ENCODE data around the gene DZIP3.
"Not testable (repeated sequence)": the region's sequence is repeated elsewhere in the genome, so short reads cannot be mapped to it uniquely, and the experiment has no call there.

DZIP3 gene

DNA sequence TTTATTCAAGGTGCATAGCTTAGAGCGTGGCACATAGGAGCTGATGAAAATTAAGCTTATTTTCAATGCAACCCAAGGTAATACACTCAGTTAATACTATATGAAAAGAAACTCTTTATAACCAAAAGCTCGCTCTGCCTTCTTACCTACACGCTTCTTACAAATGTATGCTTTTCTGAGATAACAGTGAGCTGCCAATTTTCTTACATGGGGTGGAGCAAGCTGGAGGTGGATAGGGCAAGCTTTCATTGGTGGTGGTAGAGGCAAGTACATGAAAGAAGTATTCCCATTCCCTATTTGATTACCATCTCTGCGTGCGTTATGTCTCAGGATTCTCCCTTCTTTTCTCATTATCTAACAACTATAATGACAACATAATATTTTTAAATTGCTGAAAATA, 8.9 kb downstream of the DZIP3 start:
- DNase-seq (ENCODE audit: low read depth, low spot score): no peak

DNA sequence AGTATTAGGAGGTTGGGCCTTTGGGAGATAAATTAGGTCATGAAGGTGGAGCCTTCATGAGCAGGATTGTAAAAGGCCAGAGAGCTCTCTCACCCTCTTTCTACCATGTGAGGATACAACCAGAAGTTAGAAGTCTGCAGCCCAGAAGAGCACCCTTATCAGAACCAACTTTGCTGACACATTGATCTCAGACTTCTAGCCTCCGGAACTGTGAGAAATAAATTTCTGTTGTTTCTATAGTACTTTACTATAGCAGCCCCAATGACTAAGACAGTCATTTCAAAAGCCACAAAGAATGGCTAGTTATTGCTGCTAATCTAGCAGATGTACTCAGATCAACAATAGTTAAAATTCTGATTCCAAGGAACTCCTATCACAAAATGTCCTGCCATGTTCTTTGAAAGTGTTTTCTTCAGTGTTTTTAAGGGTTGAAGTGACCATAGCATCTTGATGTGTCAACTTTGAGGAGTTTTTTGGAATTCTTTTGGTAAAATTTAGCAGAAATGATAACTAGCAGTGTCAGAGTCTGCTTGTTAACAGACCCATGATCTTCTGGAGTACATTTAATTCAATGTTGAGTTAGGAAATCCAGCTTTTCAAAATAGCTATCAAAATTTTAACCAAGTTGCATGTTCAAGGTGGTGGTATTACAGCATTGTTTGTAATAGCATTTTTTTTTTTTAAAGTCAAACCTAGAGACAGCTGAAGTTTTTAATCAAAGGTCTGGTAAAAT, 10.3 kb downstream of the DZIP3 start:
- DNase-seq (ENCODE audit: low read depth, low spot score): no peak

DNA sequence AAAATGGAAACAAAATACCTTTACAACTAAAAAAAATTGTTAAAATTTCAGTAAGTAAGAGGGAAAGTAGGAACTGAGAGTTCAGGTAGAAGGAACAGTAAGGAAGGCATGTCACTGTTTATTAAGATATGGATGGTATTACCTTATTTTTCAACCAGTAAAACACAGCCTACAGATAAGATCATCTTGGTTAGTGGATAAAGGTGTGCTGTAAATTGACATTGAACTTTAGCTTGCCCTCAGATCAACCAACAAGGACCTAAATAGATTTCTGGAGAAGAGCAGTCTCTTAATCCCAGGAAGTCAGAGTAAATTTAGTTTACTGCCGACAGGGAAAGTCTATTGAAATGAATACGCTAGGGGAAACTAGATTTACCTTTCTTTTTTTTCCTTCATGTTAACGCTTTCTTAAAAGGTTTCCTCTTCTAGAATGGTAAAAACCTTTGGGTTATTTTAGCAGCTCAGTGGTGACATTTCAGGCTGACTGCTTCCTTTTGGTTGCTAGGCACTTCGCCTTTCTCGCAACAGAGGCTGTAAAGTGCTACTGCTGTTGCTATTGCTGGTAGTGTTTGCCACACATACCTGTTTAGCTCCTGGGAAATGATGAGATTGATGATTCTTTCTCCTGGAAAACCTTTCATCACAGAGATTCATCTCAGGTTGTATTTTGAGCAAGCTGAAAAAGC, 12.9 kb downstream of the DZIP3 start:
- DNase-seq (ENCODE audit: low read depth, low spot score): peak; percentile 8

DNA sequence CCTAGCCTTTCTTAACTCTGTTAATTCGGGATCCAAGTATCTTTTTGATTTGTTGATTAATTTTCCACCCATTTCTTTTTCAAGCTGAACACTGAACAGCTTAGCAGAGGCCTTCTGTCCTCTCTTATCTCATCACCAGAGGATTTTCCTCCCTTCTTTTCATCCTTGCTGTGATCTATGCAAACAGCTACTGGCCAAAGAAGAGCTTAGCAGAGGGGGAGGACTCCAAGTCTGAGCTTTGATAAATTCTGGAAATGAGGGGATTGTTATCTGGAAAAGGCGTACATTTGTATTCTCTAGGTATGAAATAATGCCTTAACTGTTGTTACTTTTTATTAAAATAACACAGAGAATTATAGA, 13.4 kb downstream of the DZIP3 start:
- DNase-seq (ENCODE audit: low read depth, low spot score): no peak

DNA sequence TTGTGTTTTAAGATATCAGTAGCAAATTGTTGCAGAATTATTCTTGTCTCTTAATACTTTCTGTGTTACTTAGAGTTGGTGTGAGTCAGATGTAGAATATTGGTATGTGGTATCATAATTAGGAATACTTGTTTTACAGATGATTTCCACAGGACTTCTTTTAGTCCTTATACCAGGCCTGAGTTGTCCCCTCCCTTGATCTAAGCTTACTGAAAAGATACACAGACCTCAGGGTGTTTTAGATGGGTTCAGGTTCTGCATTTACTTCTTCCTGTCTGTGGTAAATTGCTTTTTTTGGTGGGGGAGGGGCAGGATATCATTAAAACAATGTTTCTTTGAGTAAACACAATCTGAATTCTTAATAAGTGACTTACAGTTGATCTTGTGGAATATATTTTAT, 14.2 kb downstream of the DZIP3 start:
- no peak for DNase-seq (ENCODE audit: low read depth, low spot score)

DNA sequence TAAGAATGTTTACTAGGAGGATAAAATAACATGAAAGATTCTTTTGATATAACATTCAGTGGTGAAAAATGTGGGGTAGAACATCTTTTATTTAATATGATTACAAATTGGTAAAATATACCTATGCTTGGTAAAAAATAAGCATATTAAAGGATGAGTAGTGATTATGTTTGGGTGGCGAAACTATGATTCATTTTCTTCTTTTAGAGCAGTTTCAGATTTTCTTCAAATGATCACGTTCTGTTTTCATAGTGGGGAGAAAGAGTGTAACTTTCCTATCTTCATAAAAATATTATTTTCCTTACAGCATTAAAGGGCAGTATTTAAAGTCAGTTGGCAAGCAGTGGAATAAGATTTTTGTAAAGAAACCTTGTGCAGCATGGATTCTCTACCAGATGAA, 15.5 kb downstream of the DZIP3 start:
- no peak for DNase-seq (ENCODE audit: low read depth, low spot score)

DNA sequence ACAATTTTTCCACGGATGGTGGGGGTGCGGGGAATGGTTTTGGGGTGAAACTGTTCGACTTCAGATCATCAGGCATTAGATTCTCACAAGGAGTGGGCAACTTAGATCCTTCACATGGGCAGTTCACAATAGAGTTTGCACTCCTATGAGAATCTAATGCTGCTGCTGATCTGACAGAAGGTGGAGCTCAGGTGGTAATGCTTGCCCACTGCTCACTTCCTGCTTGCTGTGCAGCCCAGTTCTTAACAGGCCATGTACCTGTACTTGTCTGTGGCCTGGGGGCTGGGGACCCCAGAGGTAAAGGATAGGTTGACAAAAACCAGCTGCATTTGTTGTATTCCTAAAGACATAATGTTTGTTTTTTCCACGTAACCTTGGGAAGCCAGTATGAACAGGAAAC, 16.0 kb downstream of the DZIP3 start:
- DNase-seq (ENCODE audit: low read depth, low spot score): no peak

DNA sequence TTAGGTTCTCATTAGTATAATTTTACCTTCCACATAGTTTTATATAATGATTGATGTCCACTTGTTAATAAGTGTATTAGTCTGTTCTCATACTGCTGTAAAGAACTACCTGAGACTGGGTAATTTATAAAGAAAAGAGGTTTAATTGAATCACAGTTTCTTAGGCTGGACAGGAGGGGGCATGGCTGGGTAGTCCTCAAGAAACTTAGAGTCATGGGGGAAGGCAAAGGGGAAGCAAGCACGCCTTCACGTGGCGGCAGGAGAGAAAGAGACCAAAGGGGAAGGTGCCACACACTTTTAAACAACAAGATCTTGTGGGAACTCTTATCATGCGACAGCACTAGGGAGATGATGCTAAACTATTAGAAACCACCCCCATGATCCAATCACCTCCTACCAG, 19.2 kb downstream of the DZIP3 start:
- peak; percentile 19 for DNase-seq (ENCODE audit: low read depth, low spot score)

DNA sequence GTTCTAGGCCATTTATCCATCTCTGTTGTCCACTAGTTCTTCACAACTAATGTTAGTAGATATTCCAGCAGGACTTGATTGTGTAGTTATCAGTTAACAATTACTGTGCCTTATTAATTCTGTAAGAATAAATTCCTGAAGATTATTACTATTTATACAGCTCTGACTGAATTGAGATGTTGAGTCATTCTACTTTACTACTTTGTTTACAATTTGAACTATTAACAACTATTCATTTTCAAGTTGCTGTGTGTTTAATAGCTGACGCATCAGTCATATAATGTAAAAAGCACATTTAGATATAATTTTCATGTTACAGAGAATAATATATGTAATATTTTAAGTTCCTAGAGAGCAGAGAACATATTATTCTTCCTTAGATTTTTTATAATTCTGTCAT, 21.1 kb downstream of the DZIP3 start:
- DNase-seq (ENCODE audit: low read depth, low spot score): no peak

DNA sequence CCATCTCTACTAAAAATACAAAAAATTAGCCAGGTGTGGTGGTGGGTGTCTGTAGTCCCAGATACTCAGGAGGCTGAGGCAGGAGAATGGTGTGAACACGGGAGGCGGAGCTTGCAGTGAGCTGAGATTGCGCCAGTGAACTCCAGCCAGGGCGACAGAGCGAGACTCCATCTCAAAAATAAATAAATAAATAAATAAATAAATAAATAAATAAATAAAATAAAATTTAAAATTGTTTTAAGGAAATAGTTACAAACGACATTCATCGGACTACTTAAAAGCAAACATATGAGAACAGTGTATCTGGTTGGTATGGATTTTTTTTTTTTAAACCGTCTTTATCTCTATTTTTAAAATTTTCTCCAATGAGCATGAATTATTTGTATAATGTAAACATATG, 26.6 kb downstream of the DZIP3 start:
- DNase-seq (ENCODE audit: low read depth, low spot score): not testable (repeated sequence)

DNA sequence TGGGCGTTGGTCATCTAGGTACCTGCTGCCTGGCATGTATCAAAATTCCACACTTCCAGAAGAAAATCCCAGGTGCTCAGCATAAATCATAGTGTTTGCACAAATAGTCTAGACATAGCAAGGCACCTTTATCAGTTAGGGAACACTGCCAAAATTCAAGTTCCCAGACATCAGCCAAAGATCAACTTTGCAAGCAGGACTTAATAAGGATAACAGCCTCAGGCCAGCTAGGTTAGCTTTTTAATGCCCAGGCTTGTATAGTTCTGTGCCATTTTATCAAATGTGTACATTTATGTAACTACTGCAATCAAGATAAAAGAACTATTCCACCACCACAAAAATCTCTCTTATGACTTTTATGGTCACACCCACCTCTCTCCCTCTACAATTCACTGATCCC, 30.7 kb downstream of the DZIP3 start:
- no peak for DNase-seq (ENCODE audit: low read depth, low spot score)

DNA sequence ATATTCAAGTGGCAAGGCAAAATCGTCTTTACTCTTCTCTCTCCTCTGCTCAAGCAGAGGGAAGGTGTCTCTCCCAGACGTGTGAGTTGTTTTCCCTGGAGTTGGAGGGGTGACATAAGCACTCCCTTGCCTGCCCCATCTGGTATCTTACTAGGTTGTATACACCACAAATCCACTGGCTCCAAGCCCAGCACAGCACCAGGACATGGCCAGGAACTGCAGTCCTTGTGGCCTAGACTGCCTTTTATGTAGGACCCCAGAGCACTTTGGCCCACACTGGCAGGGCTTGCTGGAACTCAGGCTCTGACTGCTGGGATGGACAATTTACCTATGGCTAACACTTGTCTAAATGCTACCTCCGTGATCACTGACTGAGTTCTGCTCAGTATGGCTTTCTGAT, 34.0 kb downstream of the DZIP3 start:
- DNase-seq (ENCODE audit: low read depth, low spot score): no peak

DNA sequence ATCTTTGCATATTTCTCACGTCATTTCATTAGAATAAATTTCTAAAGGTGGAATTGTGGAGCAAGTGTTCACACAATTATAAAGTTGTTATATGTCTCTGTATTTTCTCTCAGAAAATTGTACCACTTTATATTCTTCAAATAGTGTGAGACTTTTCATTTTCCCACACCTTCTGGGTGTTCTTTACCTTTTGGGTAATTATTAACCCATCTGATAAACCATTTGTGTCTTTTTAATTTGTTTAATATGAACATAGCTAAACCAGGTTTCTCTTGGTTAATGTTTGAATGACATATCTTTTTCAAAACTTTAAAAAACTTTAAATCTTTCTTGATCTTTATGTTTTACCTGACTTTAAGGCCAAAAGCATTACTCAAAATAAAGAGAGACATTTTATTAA, 40.5 kb downstream of the DZIP3 start:
- no peak for DNase-seq (ENCODE audit: low read depth, low spot score)

DNA sequence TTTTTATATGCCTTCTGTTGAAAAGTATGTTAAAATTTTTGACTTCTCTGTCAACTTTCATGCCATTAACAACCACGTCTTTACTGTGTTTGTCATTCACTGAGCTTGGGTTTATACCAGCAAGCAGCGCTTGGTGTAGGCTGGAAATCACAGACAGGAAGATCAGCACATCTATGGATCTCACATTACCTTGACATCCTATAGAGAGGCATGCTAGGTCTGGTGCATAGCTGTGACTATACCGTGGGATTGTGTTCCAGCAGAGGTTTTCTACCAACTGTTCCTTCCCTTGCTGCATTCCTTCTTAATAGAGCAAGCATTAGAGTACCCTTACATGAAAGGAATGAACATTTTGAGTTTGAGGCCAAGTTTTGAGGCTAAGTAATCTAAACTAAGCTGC, 53.0 kb downstream of the DZIP3 start:
- no peak for DNase-seq (ENCODE audit: low read depth, low spot score)

DNA sequence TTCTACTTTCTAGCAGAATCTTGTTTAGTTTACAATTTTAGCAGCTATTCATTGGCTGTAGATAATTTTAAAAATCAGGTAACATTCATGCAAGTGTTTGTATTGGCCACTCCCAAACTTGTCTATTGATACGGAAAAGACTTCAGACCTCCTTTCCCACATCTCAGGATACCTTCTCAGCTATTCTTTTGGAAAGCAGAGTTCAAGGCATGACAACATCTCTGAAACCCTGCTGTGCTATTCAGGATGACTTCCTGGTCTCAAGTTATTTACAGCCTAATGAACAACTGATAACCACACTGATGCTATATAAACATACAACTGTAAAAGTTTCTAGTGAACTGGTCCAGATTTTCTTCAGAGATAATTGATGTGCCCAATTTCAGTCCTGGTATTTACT, 55.8 kb downstream of the DZIP3 start:
- DNase-seq (ENCODE audit: low read depth, low spot score): no peak

DNA sequence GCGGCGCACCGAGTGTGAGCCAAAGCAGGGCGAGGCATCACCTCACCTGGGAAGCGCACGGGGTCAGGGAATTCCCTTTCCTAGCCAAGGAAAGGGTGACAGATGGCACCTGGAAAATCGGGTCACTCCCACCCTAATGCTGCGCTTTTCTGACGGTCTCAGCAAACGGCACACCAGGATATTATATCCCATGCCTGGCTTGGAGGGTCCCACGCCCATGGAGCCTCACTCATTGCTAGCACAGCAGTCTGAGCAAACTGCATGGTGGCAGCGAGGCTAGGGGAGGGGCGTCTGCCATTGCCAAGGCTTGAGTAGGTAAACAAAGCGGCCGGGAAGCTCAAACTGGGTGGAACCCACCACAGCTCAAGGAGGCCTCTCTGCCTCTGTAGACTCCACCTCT, 66.1 kb downstream of the DZIP3 start:
- not testable (repeated sequence) for DNase-seq (ENCODE audit: low read depth, low spot score)

DNA sequence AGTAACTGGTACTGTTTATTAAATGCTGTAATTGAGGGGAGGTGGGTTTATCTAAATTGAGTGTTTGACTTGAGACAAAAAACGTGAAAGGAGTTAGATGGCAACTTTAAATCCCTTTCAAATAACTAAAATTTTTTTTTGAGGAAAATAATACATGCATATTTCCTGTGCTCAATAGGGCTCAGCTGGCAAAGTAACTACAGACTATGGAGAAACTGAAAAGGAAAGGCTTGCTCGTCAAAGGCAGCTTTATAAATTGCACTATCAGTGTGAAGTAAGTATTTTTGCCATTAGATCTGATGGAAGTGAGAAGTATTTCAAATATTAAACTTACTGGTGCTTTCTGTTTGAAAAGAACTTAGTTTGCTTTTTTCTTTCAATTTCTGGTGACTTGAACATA, 72.2 kb downstream of the DZIP3 start:
- DNase-seq (ENCODE audit: low read depth, low spot score): no peak

DNA sequence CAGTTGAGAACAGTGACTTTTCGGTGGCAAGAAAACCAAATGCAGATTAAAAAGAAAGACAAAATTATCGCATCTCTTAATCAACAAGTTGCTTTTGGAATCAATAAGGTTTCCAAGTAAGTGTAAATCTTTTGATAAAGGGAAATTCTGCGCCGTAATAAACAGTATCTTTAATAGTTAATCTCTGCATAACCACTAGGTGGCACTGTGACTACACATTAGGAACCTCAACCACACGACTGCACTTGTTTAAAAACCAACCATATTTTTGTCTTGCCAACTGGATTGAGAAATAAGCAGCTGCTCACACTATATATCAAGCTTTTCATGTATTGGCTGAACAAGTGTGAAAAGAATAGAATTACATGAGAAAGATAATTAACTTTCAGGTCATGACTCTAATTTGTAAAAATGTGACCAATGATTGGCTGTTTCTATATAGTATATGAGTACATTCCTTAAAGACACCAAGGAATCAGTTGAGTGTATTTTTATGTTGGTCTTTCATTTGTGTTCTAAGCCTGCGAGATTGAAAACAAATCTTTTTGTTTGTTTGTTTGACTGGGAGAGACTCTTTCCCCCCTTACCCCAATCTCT, 72.7 kb downstream of the DZIP3 start:
- DNase-seq (ENCODE audit: low read depth, low spot score): no peak

DNA sequence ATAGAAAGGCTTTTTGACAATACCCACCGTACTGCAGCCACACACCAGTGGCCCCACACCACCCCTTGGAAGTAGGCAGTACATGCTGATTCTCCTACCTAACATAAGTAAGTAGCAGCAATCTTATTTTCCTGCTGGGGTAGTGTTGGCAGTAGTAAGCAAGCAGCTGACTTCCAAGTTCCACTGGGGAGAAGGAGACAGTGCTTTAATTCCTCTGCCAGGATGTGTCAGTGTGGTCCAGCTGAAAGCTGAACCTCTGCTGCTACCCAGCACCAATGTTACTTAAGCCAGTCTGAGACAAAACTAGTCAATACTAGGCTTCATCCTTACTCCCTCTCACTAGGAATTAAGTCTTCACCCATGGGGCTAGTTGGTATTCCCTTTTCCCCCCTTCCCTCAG, 74.7 kb downstream of the DZIP3 start:
- no peak for DNase-seq (ENCODE audit: low read depth, low spot score)

DNA sequence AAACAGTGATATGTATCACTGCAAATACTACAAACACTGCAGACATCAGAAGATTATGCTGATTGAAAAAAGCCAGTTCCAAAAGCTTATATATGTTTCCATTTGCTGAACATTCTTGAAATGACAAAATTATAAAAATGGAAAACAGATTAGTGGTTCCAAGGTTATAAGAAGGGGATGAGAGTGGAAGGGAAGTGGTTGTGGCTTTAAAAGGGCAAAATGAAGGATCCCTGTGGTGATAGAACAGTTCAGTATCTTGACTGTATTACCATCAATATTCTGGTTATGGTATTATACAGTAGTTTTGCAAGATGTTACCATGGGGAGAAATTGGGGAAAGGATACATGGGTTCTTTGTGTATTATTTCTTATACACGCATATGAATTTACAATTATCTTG, 77.8 kb downstream of the DZIP3 start:
- DNase-seq (ENCODE audit: low read depth, low spot score): no peak

DNA sequence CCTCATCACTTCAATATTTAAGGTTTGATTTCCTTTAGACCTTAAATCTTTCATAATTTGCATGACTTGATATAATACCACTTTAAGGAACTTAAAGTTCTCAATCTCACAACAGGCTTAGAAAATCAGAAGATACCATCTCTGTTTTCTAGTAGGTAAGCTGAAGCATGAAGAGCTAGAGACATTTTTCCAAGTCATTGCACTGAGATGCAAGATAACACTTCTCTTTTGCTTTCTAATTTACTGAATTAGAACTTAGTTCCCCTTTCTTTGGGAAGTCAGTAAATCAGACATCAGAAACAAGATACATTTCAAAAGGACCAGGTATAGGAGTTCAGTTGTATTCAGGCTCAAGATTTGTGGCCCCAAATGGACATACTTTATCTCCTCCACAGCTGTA, 79.7 kb downstream of the DZIP3 start:
- no peak for DNase-seq (ENCODE audit: low read depth, low spot score)

DNA sequence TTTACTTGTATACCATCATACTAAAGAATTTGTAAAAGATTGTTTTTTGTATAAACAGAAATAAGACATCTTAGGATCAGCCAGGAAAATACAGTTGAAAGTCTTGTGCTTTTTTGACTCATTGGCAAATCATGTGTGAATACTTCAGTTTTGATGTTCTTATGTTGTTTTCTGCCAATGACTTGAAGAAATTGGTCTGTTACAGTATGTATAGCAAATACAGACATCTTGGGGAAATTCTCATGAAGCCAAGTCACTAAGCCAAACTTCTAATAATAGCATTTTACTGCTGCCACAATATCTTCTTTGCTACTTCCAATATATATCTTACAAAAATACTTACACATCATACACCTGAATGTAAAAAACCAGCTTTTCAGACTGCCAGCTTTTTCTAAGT, 83.2 kb downstream of the DZIP3 start:
- no peak for DNase-seq (ENCODE audit: low read depth, low spot score)

DNA sequence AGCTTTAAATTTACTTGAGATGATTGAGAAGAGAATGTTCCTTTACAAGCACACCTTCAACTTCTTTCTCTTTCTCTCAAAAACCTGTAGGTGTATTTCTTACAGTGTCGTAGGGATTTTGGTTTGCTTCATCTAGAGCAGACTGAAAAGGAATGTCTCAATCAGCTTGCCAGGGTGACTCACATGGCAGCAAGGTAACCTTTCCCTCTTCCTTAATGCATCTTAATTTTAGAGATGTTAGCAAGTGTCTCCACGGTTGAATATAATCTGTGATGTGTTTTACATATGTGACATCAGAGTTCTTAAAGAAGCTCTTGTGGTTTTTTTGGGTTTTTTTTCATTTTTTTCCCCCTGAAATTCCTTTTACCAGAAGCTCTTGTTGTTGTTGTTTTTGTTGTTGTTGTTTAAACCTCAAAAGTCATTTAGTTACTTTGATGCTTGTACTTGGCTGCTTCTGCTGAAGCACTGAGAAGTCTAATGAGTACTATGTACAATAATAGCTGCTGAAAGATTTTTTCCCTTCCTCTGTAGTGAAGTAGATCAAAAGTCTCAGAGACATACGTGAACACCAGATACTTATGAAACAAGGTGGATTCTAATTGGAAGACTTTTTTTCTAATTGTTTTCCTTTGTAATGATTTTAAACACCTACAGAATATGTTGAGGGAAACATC, 84.6 kb downstream of the DZIP3 start:
- DNase-seq (ENCODE audit: low read depth, low spot score): no peak
